Endodermal cell (in vitro differentiated cells): ENCODE measurements around the gene MYBPC3. TPM values are rescaled to one million over a fixed set of nuclear protein-coding genes. Genes with fewer than 3 reads are reported as not detected.

ENCODE experiments used
- DNase-seq: peaks from one replicate; pipeline ENCODE4 v3.0.0-alpha.2; 2017
- H3K27ac ChIP-seq: 2 replicates; pipeline ENCODE4 v1.5.1; 2013; ENCODE audit warnings: mild to moderate bottlenecking, low read depth, low read length, moderate library complexity
- H3K27me3 ChIP-seq: 2 replicates; pipeline ENCODE4 v1.6.1; 2013; ENCODE audit warnings: mild to moderate bottlenecking, low read length, moderate library complexity; ENCODE audit not compliant: insufficient read depth, control insufficient read depth, poor library complexity, severe bottlenecking
- H3K36me3 ChIP-seq: 2 replicates; pipeline ENCODE4 v1.7.0; 2013; ENCODE audit warnings: mild to moderate bottlenecking, low read length, moderate library complexity; ENCODE audit not compliant: control insufficient read depth, insufficient read depth
- H3K4me1 ChIP-seq: one replicate; pipeline ENCODE4 v1.7.0; 2013; ENCODE audit warnings: low read length; ENCODE audit not compliant: control insufficient read depth, insufficient read depth
- H3K4me3 ChIP-seq: 2 replicates; pipeline ENCODE4 v1.5.1; 2013; ENCODE audit warnings: mild to moderate bottlenecking, low read length, moderate library complexity
- H3K9ac ChIP-seq: 2 replicates; pipeline ENCODE4 v1.6.1; 2013; ENCODE audit warnings: mild to moderate bottlenecking, low read length, moderate library complexity; ENCODE audit not compliant: poor library complexity, severe bottlenecking; ENCODE audit errors: extremely low read depth
- H3K9me3 ChIP-seq: 2 replicates; pipeline ENCODE4 v1.6.1; 2013; ENCODE audit warnings: mild to moderate bottlenecking, low read length, moderate library complexity; ENCODE audit not compliant: control insufficient read depth
- H3K27ac Mint-ChIP-seq: 2 replicates; pipeline ENCODE4 v1.8.0; 2020; ENCODE audit warnings: mixed read lengths
- H3K27me3 Mint-ChIP-seq: 2 replicates; pipeline ENCODE4 v1.8.0; 2021; ENCODE audit warnings: mild to moderate bottlenecking, mixed read lengths; ENCODE audit not compliant: insufficient read depth
- H3K36me3 Mint-ChIP-seq: 2 replicates; pipeline ENCODE4 v1.8.0; 2020; ENCODE audit warnings: low read depth, mixed read lengths
- H3K4me1 Mint-ChIP-seq: 2 replicates; pipeline ENCODE4 v1.8.0; 2020; ENCODE audit warnings: mixed read lengths
- H3K4me3 Mint-ChIP-seq: 2 replicates; pipeline ENCODE4 v1.8.0; 2020; ENCODE audit warnings: mild to moderate bottlenecking, moderate library complexity, mixed read lengths
- H3K9me3 Mint-ChIP-seq: 2 replicates; pipeline ENCODE4 v1.8.0; 2020; ENCODE audit warnings: mild to moderate bottlenecking, mixed read lengths
- WGBS, 2 experiments: methylation state at CpG; one replicate each; pipeline versions ENCODE4 v1.1.5 to v1.1.7; 2013; ENCODE audit warnings: missing lambda C conversion rate in 2 of 2, mixed read lengths in 1 of 2; ENCODE audit not compliant: insufficient coverage in 1 of 2, insufficient read length in 1 of 2; 5-methylcytosine and 5-hydroxymethylcytosine counted together
- total RNA-seq, 2 donors: library from RNA; stranded (reverse); fragmentation: NEBNext Ultra II Directional in 1 of 2; extraction: Animal tissue kit (Norgen Biotek cat#: 25700) in 1 of 2; gene quantifications; 2 replicates in 1 of 2; 3 replicates in 1 of 2; pipeline ENCODE4 v1.2.1, GENCODE V29; 2021
- TF ChIP-seq, protein P1 (sequence below): fragments of 200-600 bp; sonication (generic); conservative IDR thresholded peaks from 2 replicates; pipeline ENCODE4 v1.5.0; 2021; ENCODE audit warnings: antibody characterized with exemption, mild to moderate bottlenecking

Gene MYBPC3
- total RNA-seq, 2 donors from 2014 or later = 0.07 TPM; not detected in 1

DNA sequence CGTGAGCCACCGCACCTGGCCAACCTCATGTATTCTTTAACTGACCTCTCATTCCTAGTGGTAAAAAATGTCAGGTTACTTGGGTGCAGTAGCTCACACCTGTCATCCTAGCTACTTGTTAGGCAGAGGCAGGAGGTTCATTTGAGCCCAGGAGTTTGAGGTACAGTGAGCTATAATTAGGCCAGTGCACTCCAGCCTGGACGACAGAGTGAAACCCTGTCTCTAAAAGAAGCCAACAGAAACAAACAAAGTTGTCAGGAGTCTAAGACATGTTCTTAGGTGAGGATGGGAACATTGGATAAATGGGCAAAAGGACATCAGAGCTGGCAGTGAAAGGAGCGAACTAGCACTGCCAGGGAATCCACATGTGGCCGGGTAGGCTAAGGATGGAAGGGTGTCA, 64.4 kb downstream of the MYBPC3 start:
- Mint-ChIP-seq H3K27ac (no peak overlapping the region), H3K36me3 (peaks cover 76% of the 10 kb centered on the region), H3K9me3 (no peaks in the 10 kb centered on the region), H3K27me3 (no peaks in the 10 kb centered on the region), H3K4me1 (no peaks in the 10 kb centered on the region), H3K4me3 (no peak overlapping the region)
- TF ChIP-seq, protein P1, sequence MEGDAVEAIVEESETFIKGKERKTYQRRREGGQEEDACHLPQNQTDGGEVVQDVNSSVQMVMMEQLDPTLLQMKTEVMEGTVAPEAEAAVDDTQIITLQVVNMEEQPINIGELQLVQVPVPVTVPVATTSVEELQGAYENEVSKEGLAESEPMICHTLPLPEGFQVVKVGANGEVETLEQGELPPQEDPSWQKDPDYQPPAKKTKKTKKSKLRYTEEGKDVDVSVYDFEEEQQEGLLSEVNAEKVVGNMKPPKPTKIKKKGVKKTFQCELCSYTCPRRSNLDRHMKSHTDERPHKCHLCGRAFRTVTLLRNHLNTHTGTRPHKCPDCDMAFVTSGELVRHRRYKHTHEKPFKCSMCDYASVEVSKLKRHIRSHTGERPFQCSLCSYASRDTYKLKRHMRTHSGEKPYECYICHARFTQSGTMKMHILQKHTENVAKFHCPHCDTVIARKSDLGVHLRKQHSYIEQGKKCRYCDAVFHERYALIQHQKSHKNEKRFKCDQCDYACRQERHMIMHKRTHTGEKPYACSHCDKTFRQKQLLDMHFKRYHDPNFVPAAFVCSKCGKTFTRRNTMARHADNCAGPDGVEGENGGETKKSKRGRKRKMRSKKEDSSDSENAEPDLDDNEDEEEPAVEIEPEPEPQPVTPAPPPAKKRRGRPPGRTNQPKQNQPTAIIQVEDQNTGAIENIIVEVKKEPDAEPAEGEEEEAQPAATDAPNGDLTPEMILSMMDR = no peak
- Histone ChIP-seq H3K4me3 (no peak overlapping the region), H3K36me3 (peaks cover 56% of the 10 kb centered on the region), H3K27me3 (no peaks in the 10 kb centered on the region), H3K9me3 (no peaks in the 10 kb centered on the region), H3K9ac (no peak overlapping the region), H3K27ac (no peak overlapping the region), H3K4me1 (peaks cover 3% of the 10 kb centered on the region)
- DNase-seq = no peak
- 91 to 93% methylated on average over 5 of the region's 5 CpGs for WGBS, 2 experiments

DNA sequence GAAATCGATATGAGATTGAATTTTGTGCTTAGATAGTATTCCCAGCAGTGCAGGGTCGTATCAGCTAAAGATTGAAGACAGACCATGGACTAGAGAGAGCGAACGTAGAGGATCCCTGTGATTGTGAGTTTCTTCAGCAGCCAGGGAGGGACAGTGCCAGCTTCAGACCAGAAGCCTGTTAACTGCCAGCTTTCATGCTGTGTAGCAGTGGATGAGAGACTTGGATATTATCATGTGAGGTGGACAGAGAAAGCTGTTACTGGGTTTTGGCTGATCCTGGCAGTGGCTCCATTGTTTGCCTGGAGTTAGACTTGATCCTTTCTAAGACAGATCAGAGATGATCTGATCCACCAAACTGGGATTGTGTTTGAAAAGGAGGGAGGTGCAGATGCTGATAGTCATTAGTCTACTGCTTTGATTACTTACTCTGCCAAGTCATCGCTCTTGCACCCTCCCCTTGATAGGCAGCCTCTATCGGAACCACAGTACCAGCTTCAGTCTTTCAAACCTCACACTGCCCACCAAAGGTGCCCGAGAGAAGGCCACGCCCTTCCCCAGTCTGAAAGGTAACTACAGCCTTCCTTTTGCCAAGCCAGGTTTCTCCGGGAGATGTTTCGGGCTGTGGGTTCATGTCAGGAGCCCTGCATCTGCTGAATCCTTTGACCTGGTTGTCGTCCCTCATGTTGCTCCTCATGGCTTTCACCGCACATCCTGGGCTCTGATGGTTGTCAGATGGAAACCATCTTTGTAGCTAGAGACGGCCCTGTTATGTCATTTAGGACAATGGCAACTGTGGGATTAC, 66.3 kb downstream of the MYBPC3 start:
- Histone ChIP-seq H3K27me3 (no peaks in the 10 kb centered on the region), H3K27ac (no peak overlapping the region), H3K36me3 (peaks cover 58% of the 10 kb centered on the region), H3K9me3 (no peaks in the 10 kb centered on the region), H3K9ac (no peak overlapping the region), H3K4me1 (peaks cover 3% of the 10 kb centered on the region), H3K4me3 (no peak overlapping the region)
- no peak overlapping the region for H3K27ac Mint-ChIP-seq
- H3K4me3 Mint-ChIP-seq = no peak overlapping the region
- H3K36me3 Mint-ChIP-seq = peaks cover 71% of the 10 kb centered on the region
- no peaks in the 10 kb centered on the region for H3K27me3 Mint-ChIP-seq
- DNase-seq = no peak
- H3K4me1 Mint-ChIP-seq = no peaks in the 10 kb centered on the region
- H3K9me3 Mint-ChIP-seq = no peaks in the 10 kb centered on the region
- TF ChIP-seq, protein P1 = no peak
- WGBS, 2 experiments = 93 to 97% methylated on average over 11 to 13 of the region's 13 CpGs

DNA sequence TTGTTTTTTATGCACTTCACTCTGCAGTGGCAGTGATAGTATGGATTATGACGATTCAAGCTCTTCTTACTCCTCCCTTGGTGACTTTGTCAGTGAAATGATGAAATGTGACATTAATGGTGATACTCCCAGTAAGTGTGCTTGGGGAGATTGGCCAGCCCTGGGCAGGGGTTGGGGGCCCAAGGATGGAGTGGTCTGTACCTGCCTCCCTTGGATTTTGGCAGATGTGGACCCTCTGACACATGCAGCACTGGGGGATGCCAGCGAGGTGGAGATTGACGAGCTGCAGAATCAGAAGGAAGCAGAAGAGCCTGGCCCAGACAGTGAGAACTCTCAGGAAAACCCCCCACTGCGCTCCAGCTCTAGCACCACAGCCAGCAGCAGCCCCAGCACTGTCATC, 68.4 kb downstream of the MYBPC3 start:
- no peak overlapping the region for H3K4me3 Mint-ChIP-seq
- H3K27me3 Mint-ChIP-seq = no peaks in the 10 kb centered on the region
- Histone ChIP-seq H3K27me3 (no peaks in the 10 kb centered on the region), H3K27ac (no peak overlapping the region), H3K9me3 (no peaks in the 10 kb centered on the region), H3K36me3 (peaks cover 62% of the 10 kb centered on the region), H3K9ac (no peak overlapping the region), H3K4me1 (peaks cover 3% of the 10 kb centered on the region), H3K4me3 (no peak overlapping the region)
- DNase-seq = no peak
- WGBS, 2 experiments = 93 to 100% methylated on average over 2 to 4 of the region's 4 CpGs
- peaks cover 66% of the 10 kb centered on the region for H3K36me3 Mint-ChIP-seq
- H3K4me1 Mint-ChIP-seq = no peaks in the 10 kb centered on the region
- no peaks in the 10 kb centered on the region for H3K9me3 Mint-ChIP-seq
- TF ChIP-seq, protein P1 = no peak
- no peak overlapping the region for H3K27ac Mint-ChIP-seq
